Activated CD4-positive, CD25-positive, alpha-beta regulatory T cell treated with anti-CD3 and anti-CD28 coated beads, Interleukin-2, amount 50 U/mL, for 72 hours (primary cell): ENCODE results near the gene DUSP16.
"Not testable (repeated sequence)": the region's sequence is repeated elsewhere in the genome, so short reads cannot be mapped to it uniquely, and the experiment has no call there.

Experiments
- DNase-seq: peaks from one replicate; pipeline ENCODE4 v3.0.0; 2021

Gene DUSP16

GRCh38 chr12:12488823-12489550, 73.7 kb downstream of the DUSP16 start:
- DNase-seq = no peak

- no peak for DNase-seq
Measured at GRCh38 chr12:12488296-12488695, 74.4 kb downstream of the DUSP16 start.

GRCh38 chr12:12487490-12487889, 75.2 kb downstream of the DUSP16 start:
- DNase-seq = no peak

GRCh38 chr12:12486661-12487240, 75.9 kb downstream of the DUSP16 start:
- no peak for DNase-seq

- DNase-seq = no peak
Measured at GRCh38 chr12:12483438-12483837, 79.2 kb downstream of the DUSP16 start.

- DNase-seq = no peak
Measured at GRCh38 chr12:12482959-12483358, 79.7 kb downstream of the DUSP16 start.

- DNase-seq = no peak
Measured at GRCh38 chr12:12482150-12482761, 80.4 kb downstream of the DUSP16 start.

- DNase-seq = no peak
Measured at GRCh38 chr12:12481631-12482030, 81.0 kb downstream of the DUSP16 start.

GRCh38 chr12:12480074-12480473, 82.6 kb downstream of the DUSP16 start:
- DNase-seq = no peak

GRCh38 chr12:12477532-12477890, 85.2 kb downstream of the DUSP16 start:
- no peak for DNase-seq

GRCh38 chr12:12476857-12477531, 85.7 kb downstream of the DUSP16 start:
- no peak for DNase-seq

GRCh38 chr12:12474931-12475795, 87.5 kb downstream of the DUSP16 start:
- peak; percentile 47 for DNase-seq

GRCh38 chr12:12474471-12474928, 88.2 kb downstream of the DUSP16 start:
- DNase-seq = peak; percentile 53

GRCh38 chr12:12473223-12473622, 89.4 kb downstream of the DUSP16 start:
- DNase-seq = no peak

- DNase-seq = not testable (repeated sequence)
Measured at GRCh38 chr12:12471982-12472961, 90.4 kb downstream of the DUSP16 start.

- no peak for DNase-seq
Measured at GRCh38 chr12:12470751-12471306, 91.8 kb downstream of the DUSP16 start.

- DNase-seq = no peak
Measured at GRCh38 chr12:12469386-12469785, 93.3 kb downstream of the DUSP16 start.

GRCh38 chr12:12468575-12468974, 94.1 kb downstream of the DUSP16 start:
- DNase-seq = no peak

- DNase-seq = no peak
Measured at GRCh38 chr12:12467688-12468261, 94.9 kb downstream of the DUSP16 start.

- no peak for DNase-seq
Measured at GRCh38 chr12:12467264-12467663, 95.4 kb downstream of the DUSP16 start.

GRCh38 chr12:12466157-12466556, 96.5 kb downstream of the DUSP16 start:
- no peak for DNase-seq
